Dedifferentiated amniotic fluid mesenchymal stem cell (primary cell): ENCODE measurements around the gene ABCE1.
A peak's percentile ranks its signal among the peaks of the same experiment; 100 is the strongest.
"Not testable (repeated sequence)": the region's sequence is repeated elsewhere in the genome, so short reads cannot be mapped to it uniquely, and the experiment has no call there.

Source experiments
- DNase-seq: peaks from one replicate; pipeline ENCODE4 v3.0.0-alpha.2; 2016; ENCODE audit errors: extremely low spot score

Gene ABCE1

GRCh38 chr4:145102619-145103018, 4.5 kb downstream of the ABCE1 start:
- no peak for DNase-seq

- no peak for DNase-seq
These were observed 5.4 kb downstream of the ABCE1 start for GRCh38 chr4:145103496-145103895.

- no peak for DNase-seq
These were observed 9.0 kb downstream of the ABCE1 start for GRCh38 chr4:145107126-145107525.

- no peak for DNase-seq
These were observed 10.0 kb downstream of the ABCE1 start for GRCh38 chr4:145108128-145108527.

GRCh38 chr4:145125396-145125795, 27.3 kb downstream of the ABCE1 start:
- no peak for DNase-seq

GRCh38 chr4:145130130-145130529, 32.0 kb downstream of the ABCE1 start:
- DNase-seq = no peak

GRCh38 chr4:145130788-145131399, 32.8 kb downstream of the ABCE1 start:
- peak; percentile 66 for DNase-seq

- DNase-seq = no peak
These were observed 33.7 kb downstream of the ABCE1 start for GRCh38 chr4:145131848-145132247.

GRCh38 chr4:145132511-145133098, 34.5 kb downstream of the ABCE1 start:
- no peak for DNase-seq

- DNase-seq = not testable (repeated sequence)
These were observed 38.1 kb downstream of the ABCE1 start for GRCh38 chr4:145136219-145136618.

- no peak for DNase-seq
These were observed 50.9 kb downstream of the ABCE1 start for GRCh38 chr4:145148980-145149379.

- no peak for DNase-seq
These were observed 55.2 kb downstream of the ABCE1 start for GRCh38 chr4:145153181-145153903.

- DNase-seq = no peak
These were observed 55.8 kb downstream of the ABCE1 start for GRCh38 chr4:145153904-145154298.

GRCh38 chr4:145154573-145154972, 56.5 kb downstream of the ABCE1 start:
- DNase-seq = peak; percentile 26

GRCh38 chr4:145155268-145155870, 57.3 kb downstream of the ABCE1 start:
- no peak for DNase-seq

GRCh38 chr4:145156986-145157385, 58.9 kb downstream of the ABCE1 start:
- no peak for DNase-seq

- DNase-seq = no peak
These were observed 63.4 kb downstream of the ABCE1 start for GRCh38 chr4:145161549-145161948.

- no peak for DNase-seq
These were observed 69.8 kb downstream of the ABCE1 start for GRCh38 chr4:145167887-145168286.

- no peak for DNase-seq
These were observed 70.6 kb downstream of the ABCE1 start for GRCh38 chr4:145168581-145169187.

GRCh38 chr4:145170223-145170622, 72.1 kb downstream of the ABCE1 start:
- DNase-seq = no peak

- DNase-seq = no peak
These were observed 73.8 kb downstream of the ABCE1 start for GRCh38 chr4:145171911-145172310.
